DND-41 (cell line): ENCODE data around the gene MRRF.

ENCODE experiments used
- ATAC-seq: fragments of 200-7000 bp; cut with Tn5 transposase; 3 replicates; pipeline ENCODE4 v1.9.1; 2021; ENCODE audit warnings: low read depth; ENCODE audit not compliant: insufficient read depth
- DNase-seq: peaks from one replicate; pipeline ENCODE4 v3.0.0-alpha.2; 2020
- H2AFZ ChIP-seq: 2 replicates; pipeline ENCODE4 v1.6.0; 2012; ENCODE audit warnings: low read depth, low read length
- H3K27ac ChIP-seq: 2 replicates; pipeline ENCODE4 v1.5.1; 2012; ENCODE audit warnings: low read length, inconsistent platforms
- H3K27me3 ChIP-seq: fragments of 200-600 bp; sonication (generic); 2 replicates; pipeline ENCODE4 v1.6.0; 2012; ENCODE audit warnings: low read length, mild to moderate bottlenecking, inconsistent platforms; ENCODE audit not compliant: insufficient read depth, poor library complexity
- H3K36me3 ChIP-seq: 2 replicates; pipeline ENCODE4 v1.5.1; 2012; ENCODE audit warnings: low read length, inconsistent platforms; ENCODE audit not compliant: insufficient read depth
- H3K4me1 ChIP-seq: 2 replicates; pipeline ENCODE4 v1.5.1; 2012; ENCODE audit warnings: mild to moderate bottlenecking, low read length; ENCODE audit not compliant: insufficient read depth
- H3K4me2 ChIP-seq: 2 replicates; pipeline ENCODE4 v1.6.0; 2012; ENCODE audit warnings: mild to moderate bottlenecking, moderate library complexity, low read length, inconsistent platforms; ENCODE audit not compliant: insufficient read depth
- H3K4me3 ChIP-seq, 2 experiments: fragments of 200-600 bp in 1 of 2; shearing (Covaris generic) in 1 of 2; 2 replicates each; pipeline ENCODE4 v1.5.1; 2012 to 2016; ENCODE audit warnings: inconsistent platforms in 2 of 2, low read length in 2 of 2, mild to moderate bottlenecking in 2 of 2, low read depth in 1 of 2, moderate library complexity in 1 of 2
- H3K79me2 ChIP-seq: 2 replicates; pipeline ENCODE4 v1.6.0; 2012; ENCODE audit warnings: low read length, inconsistent platforms; ENCODE audit not compliant: insufficient read depth
- H3K9ac ChIP-seq: 2 replicates; pipeline ENCODE4 v1.6.0; 2012; ENCODE audit warnings: low read depth, mild to moderate bottlenecking, inconsistent platforms, low read length, moderate library complexity
- H3K9me3 ChIP-seq: 2 replicates; pipeline ENCODE4 v1.5.1; 2012; ENCODE audit warnings: low read length, moderate library complexity, mild to moderate bottlenecking, inconsistent platforms; ENCODE audit not compliant: insufficient read depth, severe bottlenecking
- H4K20me1 ChIP-seq: 2 replicates; pipeline ENCODE4 v1.6.0; 2012; ENCODE audit warnings: low read length; ENCODE audit not compliant: insufficient read depth
- CTCF ChIP-seq: IDR thresholded peaks from 2 replicates; pipeline ENCODE4 v1.5.1; 2012; ENCODE audit warnings: borderline replicate concordance, low read length, moderate library complexity, mild to moderate bottlenecking; ENCODE audit not compliant: poor library complexity, severe bottlenecking; ENCODE audit errors: extremely low read depth
- EZH2 ChIP-seq: IDR thresholded peaks from 3 replicates; pipeline ENCODE4 v1.6.1; 2012; ENCODE audit warnings: borderline replicate concordance, low read depth, mild to moderate bottlenecking, moderate library complexity, low read length, inconsistent platforms; ENCODE audit not compliant: severe bottlenecking

MRRF gene

GRCh38 chr9:122274055-122274454 lies 9.4 kb downstream of the MRRF start:
- no peaks in the 10 kb centered on the region for H4K20me1 ChIP-seq
- no peak overlapping the region for H3K4me3 ChIP-seq
- H3K27ac ChIP-seq, result no peak overlapping the region
- TF ChIP-seq EZH2 (no peak), CTCF (no peak)
- H3K36me3 ChIP-seq, result peaks cover 39% of the 10 kb centered on the region
- DNase-seq (no peak), ATAC-seq (no peak)
- H3K9me3 ChIP-seq, result peaks cover 3% of the 10 kb centered on the region
- H3K4me2 ChIP-seq, result no peak overlapping the region
- H3K4me1 ChIP-seq, result no peaks in the 10 kb centered on the region
- no peak overlapping the region for H2AFZ ChIP-seq
- H3K9ac ChIP-seq, result no peak overlapping the region
- H3K79me2 ChIP-seq, result peaks cover 52% of the 10 kb centered on the region
- no peaks in the 10 kb centered on the region for H3K27me3 ChIP-seq

GRCh38 chr9:122276096-122276495 lies 11.4 kb downstream of the MRRF start:
- ATAC-seq, result no peak
- H3K9me3 ChIP-seq, result peaks cover 3% of the 10 kb centered on the region
- no peak overlapping the region for H3K4me2 ChIP-seq
- H3K27me3 ChIP-seq, result no peaks in the 10 kb centered on the region
- no peaks in the 10 kb centered on the region for H3K4me1 ChIP-seq
- no peak overlapping the region for H3K9ac ChIP-seq
- H3K4me3 ChIP-seq, result no peak overlapping the region
- no peak overlapping the region for H3K27ac ChIP-seq
- TF ChIP-seq EZH2 (no peak), CTCF (no peak)
- H4K20me1 ChIP-seq, result peaks cover 5% of the 10 kb centered on the region; the same call in 1 of the 2 replicates
- H3K79me2 ChIP-seq, result peaks cover 50% of the 10 kb centered on the region
- no peak overlapping the region for H2AFZ ChIP-seq
- no peak for DNase-seq
- peaks cover 40% of the 10 kb centered on the region for H3K36me3 ChIP-seq

- TF ChIP-seq EZH2 (no peak), CTCF (no peak)
- ATAC-seq, result no peak
- peaks cover 3% of the 10 kb centered on the region for H3K9me3 ChIP-seq
- no peak overlapping the region for H3K4me2 ChIP-seq
- no peak overlapping the region for H3K4me3 ChIP-seq
- H3K79me2 ChIP-seq, result peaks cover 50% of the 10 kb centered on the region
- H3K9ac ChIP-seq, result no peak overlapping the region
- no peak overlapping the region for H2AFZ ChIP-seq
- peaks cover 6% of the 10 kb centered on the region; the same call in 1 of the 2 replicates for H4K20me1 ChIP-seq
- peaks cover 36% of the 10 kb centered on the region for H3K36me3 ChIP-seq
- no peaks in the 10 kb centered on the region for H3K4me1 ChIP-seq
- no peaks in the 10 kb centered on the region for H3K27me3 ChIP-seq
- no peak for DNase-seq
- H3K27ac ChIP-seq, result no peak overlapping the region
Observed at GRCh38 chr9:122277285-122277897, 12.7 kb downstream of the MRRF start.

- H3K27me3 ChIP-seq, result no peaks in the 10 kb centered on the region
- DNase-seq, result no peak
- no peak overlapping the region for H3K4me3 ChIP-seq
- H4K20me1 ChIP-seq, result peaks cover 6% of the 10 kb centered on the region; the same call in 1 of the 2 replicates
- H3K4me1 ChIP-seq, result no peaks in the 10 kb centered on the region
- peaks cover 21% of the 10 kb centered on the region for H3K79me2 ChIP-seq
- H3K27ac ChIP-seq, result no peak overlapping the region
- ATAC-seq, result no peak
- no peak overlapping the region for H3K9ac ChIP-seq
- H3K9me3 ChIP-seq, result peaks cover 3% of the 10 kb centered on the region
- peaks cover 36% of the 10 kb centered on the region for H3K36me3 ChIP-seq
- H3K4me2 ChIP-seq, result no peak overlapping the region
- TF ChIP-seq CTCF (no peak), EZH2 (no peak)
- H2AFZ ChIP-seq, result no peak overlapping the region
Observed at GRCh38 chr9:122281368-122281767, 16.7 kb downstream of the MRRF start.
